Stimulated activated CD8-positive, alpha-beta memory T cell treated with anti-CD3 and anti-CD28 coated beads, Interleukin-15, amount 100 ng/mL, for 4 hours (primary cell): ENCODE data around the gene EFNA3.
"Not testable (repeated sequence)": the region's sequence is repeated elsewhere in the genome, so short reads cannot be mapped to it uniquely, and the experiment has no call there.

ENCODE experiments used
- DNase-seq, 2 donors: peaks; one replicate each; pipeline ENCODE4 v3.0.0-alpha.2; 2020; ENCODE audit warnings: low read depth in 2 of 2

The EFNA3 gene

DNA sequence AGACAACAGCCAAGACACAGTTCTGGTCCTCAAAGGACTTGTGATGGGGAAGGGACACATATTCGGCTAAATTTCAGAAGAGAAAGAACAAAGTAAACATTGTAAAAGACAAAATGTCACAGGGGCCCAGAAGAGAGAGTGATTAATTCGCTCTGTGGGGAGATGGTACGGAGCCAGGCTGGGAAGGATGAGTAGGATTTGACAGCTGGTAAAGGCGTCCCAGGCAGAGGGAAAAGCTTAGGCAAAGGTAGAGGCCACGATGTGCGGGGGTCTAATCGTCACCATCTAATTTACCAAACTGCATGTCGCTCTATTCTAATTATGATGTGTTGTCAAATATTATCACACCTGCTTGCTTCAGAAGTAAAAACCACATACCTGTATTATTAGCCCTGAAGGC lies 31.7 kb downstream of the EFNA3 start:
- no peak for DNase-seq

DNA sequence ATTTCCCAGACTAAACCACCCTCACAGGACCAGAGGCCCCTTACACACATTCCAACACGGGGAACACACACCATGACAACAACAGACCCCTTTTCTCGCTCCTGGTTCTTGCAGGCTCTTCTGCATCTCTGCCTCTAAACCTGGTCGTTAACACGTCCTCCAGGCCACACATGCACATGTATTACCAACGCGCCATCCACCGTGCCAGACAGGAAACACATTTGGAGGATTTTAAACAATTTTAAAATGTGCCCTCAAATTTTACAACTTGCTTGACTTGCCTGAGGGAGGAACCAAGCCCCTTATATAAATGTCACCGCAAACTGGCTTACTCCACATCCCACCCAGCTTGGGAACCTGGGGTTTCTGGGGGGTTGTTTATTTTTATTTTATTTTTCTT lies 32.2 kb downstream of the EFNA3 start:
- DNase-seq = no peak

GRCh38 chr1:155113450-155113980 lies 34.9 kb downstream of the EFNA3 start:
- no peak for DNase-seq

DNA sequence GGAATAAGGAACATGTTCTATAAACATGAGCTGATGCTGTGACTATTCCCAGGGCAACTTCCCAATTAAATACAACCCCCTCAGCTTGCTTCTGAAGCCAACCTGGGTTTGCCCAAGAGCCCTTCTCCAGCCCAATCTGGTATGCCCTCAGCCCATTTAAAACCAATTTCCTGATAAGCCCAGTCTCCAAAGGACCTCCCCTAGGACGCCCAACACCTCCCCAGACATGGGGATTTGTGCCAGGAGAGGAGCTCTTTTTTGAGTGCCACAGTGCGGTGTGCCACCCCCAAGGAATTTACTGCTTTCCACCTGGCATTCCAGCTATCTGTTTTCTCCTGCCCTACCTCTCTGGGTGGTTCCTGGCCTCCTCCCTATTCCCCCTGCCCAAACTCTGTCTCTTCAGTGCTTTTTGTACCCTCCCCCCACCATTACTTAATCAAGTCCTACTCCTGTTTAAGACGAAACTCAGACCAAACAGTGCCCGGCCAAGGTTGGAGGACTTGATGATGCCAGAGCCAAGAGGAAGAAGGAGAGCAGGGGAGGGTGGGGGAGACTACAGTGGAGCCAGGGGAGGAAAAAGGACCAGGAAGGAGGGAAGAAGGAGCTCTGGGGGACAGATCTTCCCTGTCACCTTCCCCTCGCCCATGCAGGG lies 37.6 kb downstream of the EFNA3 start:
- DNase-seq = no peak

DNA sequence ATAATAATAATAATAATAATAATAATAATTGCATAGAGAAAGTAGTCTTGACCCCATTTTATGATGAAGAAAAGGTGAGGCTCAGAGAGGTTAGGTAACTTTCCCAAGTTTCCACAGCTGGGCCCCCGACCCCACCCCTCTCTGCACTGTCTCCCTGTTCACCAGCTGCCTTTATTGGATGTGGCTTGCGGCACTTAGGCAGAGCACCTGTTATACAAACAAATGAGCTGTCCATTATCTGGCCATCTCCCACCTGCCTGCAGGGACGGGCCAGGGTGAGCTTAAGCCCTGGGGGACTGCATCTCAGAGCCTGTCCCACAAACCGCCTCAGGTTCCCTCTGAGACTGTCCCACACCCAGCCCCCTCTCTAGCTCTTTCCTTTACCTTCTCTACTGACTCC lies 39.0 kb downstream of the EFNA3 start:
- DNase-seq = no peak

DNA sequence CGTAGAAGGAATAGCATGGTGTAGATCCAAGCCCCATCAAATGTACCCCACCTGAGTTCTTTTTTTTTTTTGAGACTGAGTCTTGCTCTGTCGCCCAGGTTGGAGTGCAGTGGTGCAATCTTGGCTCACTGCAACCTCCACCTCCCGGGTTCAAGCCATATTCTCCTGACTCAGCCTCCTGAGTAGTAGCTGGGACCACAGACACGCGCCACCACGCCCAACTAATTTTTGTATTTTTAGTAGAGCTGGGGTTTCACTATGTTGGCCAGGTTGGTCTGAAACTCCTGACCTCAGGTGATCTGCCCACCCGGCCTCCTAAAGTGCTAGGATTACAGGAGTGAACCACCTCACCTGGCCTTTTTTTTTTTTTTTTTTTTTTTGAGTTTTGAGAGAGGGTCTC lies 39.5 kb downstream of the EFNA3 start:
- DNase-seq = not testable (repeated sequence)

GRCh38 chr1:155120253-155120652 lies 41.6 kb downstream of the EFNA3 start:
- no peak for DNase-seq

GRCh38 chr1:155121249-155121648 lies 42.6 kb downstream of the EFNA3 start:
- DNase-seq = no peak

DNA sequence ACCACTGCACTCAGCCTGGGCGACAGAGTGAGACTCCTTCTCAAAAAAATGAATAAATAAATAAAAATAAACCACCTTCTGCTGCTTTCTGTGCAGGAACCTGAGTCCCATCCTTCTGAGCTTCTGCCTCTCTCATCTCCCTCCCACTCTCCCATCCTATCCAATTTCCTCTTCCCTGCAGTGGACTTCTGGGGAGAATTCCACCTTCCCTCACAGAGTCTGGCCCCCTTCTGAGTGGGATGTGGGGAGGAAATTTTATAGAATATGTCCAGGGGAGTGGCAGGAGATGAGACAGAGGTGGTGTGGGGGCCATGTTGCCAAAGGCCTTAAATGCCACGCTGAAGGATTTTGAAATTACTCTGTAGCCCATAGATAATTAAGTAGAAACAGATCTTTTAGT lies 43.7 kb downstream of the EFNA3 start:
- DNase-seq = no peak

- no peak for DNase-seq
Measured at GRCh38 chr1:155123801-155124200, 45.2 kb downstream of the EFNA3 start.

GRCh38 chr1:155124503-155125463 lies 46.1 kb downstream of the EFNA3 start:
- no peak for DNase-seq

- DNase-seq = no peak
Measured at GRCh38 chr1:155125511-155125945, 46.9 kb downstream of the EFNA3 start.

GRCh38 chr1:155125946-155126555 lies 47.4 kb downstream of the EFNA3 start:
- DNase-seq = no peak

GRCh38 chr1:155126556-155127104 lies 48.0 kb downstream of the EFNA3 start:
- no peak for DNase-seq

DNA sequence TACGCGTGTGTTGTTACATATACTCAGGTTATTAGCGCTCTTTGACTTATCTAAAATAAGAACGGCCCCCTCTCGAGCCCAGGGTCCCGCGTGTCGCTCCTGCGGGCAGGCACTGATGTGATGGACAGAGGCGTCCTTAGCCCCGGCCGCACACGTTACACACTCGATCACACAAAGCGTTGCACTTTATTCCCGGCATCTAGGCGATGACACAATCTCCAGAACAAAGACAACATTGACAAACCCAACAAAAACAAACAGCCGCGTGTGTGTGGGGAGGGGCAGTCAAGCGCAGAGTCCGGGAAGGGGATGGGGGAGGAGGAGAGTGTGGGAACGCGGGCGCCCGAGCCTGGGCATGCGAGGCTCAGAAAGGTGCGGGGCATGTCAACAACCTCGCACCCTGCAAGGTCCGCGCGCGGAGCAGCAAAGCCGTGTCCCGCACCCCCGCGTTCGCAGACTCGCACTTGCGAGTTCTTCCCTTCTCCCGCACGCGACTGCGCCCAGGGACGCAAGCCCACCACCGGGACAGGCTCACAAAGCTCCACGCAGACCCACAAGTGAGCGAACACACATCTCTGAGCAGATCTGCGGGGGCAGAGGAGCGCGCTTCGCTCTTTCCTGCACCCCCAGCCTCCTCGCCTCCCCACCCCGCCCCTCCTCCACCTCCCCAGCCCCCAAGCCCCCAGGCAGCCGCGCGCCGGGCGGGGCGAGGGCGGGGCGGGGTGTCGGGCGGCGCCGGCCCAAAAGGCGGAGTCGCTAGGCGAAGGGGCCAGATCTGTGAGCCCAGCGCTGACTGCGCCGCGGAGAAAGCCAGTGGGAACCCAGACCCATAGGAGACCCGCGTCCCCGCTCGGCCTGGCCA lies 48.7 kb downstream of the EFNA3 start, which contains the start of gene EFNA1:
EFNA1 (plus strand) TSS at position 772 of the 862 bp plus-strand sequence. CDS start 102 bp downstream, outside the sequence.
- DNase-seq = peak in 1 of 2 donors; percentile 23

GRCh38 chr1:155127967-155128754 lies 49.5 kb downstream of the EFNA3 start:
- DNase-seq = no peak

- no peak for DNase-seq
Measured at GRCh38 chr1:155128755-155129473, 50.3 kb downstream of the EFNA3 start.

- no peak for DNase-seq
Measured at GRCh38 chr1:155130272-155131006, 51.8 kb downstream of the EFNA3 start.

DNA sequence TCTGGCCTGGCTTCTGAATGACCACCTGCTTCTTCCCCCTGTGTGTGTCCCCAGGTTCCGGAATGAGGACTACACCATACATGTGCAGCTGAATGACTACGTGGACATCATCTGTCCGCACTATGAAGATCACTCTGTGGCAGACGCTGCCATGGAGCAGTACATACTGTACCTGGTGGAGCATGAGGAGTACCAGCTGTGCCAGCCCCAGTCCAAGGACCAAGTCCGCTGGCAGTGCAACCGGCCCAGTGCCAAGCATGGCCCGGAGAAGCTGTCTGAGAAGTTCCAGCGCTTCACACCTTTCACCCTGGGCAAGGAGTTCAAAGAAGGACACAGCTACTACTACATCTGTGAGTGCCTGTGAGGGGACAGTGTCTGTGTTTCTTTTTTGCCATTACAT lies 52.6 kb downstream of the EFNA3 start:
- no peak for DNase-seq
